ENCODE results near the gene MOCS1. TPM values are rescaled to one million over a fixed set of nuclear protein-coding genes. Genes with fewer than 3 reads are reported as not detected.

The MOCS1 gene
- polyA plus RNA-seq, 5 donors: 20.3 to 27.7 (median 23.4) TPM

- DNase-seq: no peak
These were observed 53.7 kb downstream of the MOCS1 start for GRCh38 chr6:39880594-39880993.

- DNase-seq: no peak
These were observed 54.7 kb downstream of the MOCS1 start for GRCh38 chr6:39879535-39879934.

GRCh38 chr6:39876826-39877225, 57.4 kb downstream of the MOCS1 start:
- DNase-seq: no peak

- no peak for DNase-seq
These were observed 58.2 kb downstream of the MOCS1 start for GRCh38 chr6:39876111-39876510.

GRCh38 chr6:39873439-39873838, 60.8 kb downstream of the MOCS1 start:
- no peak for DNase-seq

GRCh38 chr6:39870950-39871349, 63.3 kb downstream of the MOCS1 start:
- DNase-seq: no peak

- no peak for DNase-seq
These were observed 66.7 kb downstream of the MOCS1 start for GRCh38 chr6:39867592-39867991.

GRCh38 chr6:39865011-39865888, 69.0 kb downstream of the MOCS1 start:
- DNase-seq: no peak

- no peak for DNase-seq
These were observed 72.6 kb downstream of the MOCS1 start for GRCh38 chr6:39861663-39862062.

GRCh38 chr6:39859025-39859424, 75.2 kb downstream of the MOCS1 start:
- DNase-seq: no peak

- DNase-seq: no peak
These were observed 78.8 kb downstream of the MOCS1 start for GRCh38 chr6:39855356-39855995.

Other genes with a start within 250 kb of the MOCS1 start
- gene KIF6, start 209.1 kb downstream of the MOCS1 start, polyA plus RNA-seq (ENCODE audit: insufficient read depth in 1 of 5, insufficient read length in 5 of 5, low replicate concordance in 1 of 5): 1 to 10 TPM; 2.4 to 3.9 (median 2.6) TPM
- 10 to 100 TPM; 28.5 to 45.1 (median 32.7) TPM for gene DAAM2, start 142.1 kb downstream of the MOCS1 start, polyA plus RNA-seq (ENCODE audit: insufficient read depth in 1 of 5, insufficient read length in 5 of 5, low replicate concordance in 1 of 5)

Data from right lung (tissue), 5 donors.